Adipose tissue (tissue), 3 donors: ENCODE measurements around the gene VIT. TPM values are rescaled to one million over a fixed set of nuclear protein-coding genes. Genes with fewer than 3 reads are reported as not detected.

Experiments
- H3K27ac ChIP-seq: one replicate; pipeline ENCODE4 v1.5.1; 2013; ENCODE audit warnings: low read depth, low read length
- WGBS, 3 donors: extraction: QIAGEN DNeasy Blood & Tissue Kit; methylation state at CpG; one replicate each; pipeline ENCODE4 v1.1.7; 2013; 5-methylcytosine and 5-hydroxymethylcytosine counted together
- polyA plus RNA-seq, 3 donors: library from polyadenylated mRNA; stranded (reverse); fragments of 200-250 nt; gene quantifications; one replicate each; pipeline ENCODE4 v1.2.3, GENCODE V29; 2013
- donor health status: healthy with polysubstance abuse.
- donor health status: Bipolar disorder and iron deficiency.
- donor health status: healthy.

VIT gene
- polyA plus RNA-seq, 3 donors: 1.2 to 23.6 (median 10.2) TPM

DNA sequence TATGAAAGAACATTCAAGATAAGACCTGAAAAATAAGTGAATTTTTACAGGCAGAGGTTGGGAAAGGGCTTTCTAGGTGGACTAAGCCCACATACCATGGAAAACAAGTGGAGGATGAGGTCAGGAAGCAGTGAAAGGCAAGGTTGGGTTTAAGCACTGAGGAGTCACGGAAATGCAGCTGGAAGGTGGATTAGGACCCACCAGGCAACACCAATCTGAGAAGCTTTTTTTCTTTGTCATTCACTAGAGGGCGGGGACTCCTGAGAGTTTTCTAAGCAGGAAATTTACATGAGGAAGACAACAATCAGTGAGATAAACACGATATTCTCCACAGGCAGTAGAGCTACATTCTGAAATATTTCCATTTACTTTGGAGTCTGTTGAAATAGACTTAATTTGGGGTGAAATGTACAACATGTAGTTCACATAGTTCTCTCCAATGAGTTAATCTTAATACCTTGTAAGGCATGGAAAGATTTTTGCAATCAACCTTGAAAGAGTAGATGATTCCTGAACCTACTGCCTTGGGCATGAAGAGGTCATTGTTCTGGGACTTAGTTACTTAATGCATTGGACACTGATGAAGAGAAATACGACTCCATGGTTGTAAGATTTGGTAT is 40.7 kb downstream of the VIT start:
- 66 to 85% (median 84%) methylated on average over 4 of the region's 4 CpGs for WGBS, 3 donors
- H3K27ac ChIP-seq: no peak overlapping the region

DNA sequence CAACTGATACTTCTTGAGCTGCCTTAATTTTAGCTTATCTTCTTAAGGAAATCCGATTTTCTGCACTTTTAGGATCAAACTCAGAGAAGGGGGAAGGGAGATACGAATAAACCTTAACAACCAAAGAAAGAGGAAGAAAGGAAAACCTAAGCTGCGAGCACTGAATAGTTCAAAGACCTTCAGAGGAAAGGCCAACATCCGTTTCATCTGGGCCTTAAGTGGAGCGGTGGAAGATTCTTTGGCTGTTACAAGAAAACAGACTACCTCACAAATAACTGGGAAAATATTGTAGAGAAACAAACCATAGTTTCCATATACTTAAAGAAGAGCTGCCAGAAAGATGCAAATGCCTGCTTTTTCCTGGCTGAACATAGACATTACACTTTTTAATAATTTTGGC is 43.6 kb downstream of the VIT start:
- WGBS, 3 donors: 34 to 64% (median 41%) methylated on average over 5 of the region's 5 CpGs
- H3K27ac ChIP-seq: no peak overlapping the region

DNA sequence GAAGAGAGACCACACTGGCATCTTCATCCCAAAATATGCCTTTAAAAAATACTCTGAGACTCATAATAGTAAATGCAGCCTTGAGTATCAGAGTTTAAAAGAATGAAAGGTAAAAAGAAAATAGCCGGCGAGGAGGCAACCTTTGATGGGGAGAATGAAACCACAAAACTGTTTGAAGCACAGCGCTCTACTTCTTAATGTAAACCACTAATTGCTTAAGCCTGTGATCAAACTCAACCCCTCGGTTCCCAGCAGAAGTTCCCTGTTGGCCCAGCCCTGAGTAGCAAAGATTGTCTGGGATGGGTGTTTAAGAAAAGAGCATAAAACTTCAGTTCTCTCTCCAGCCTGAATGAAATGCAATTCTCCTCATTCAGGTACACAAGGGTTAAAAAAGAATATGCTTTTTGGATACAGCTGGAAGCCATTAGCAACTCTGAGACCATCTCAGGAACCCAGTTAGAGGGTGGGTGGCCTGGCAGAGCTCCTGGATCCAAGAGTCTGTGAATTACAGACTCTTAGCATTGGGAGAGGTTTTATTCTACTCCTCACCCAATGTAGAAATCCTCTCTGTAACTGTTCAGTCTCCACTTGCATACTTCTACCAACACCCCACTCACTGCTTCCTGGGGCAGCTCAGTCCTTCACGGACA is 44.8 kb downstream of the VIT start:
- 40 to 57% (median 49%) methylated on average over 5 of the region's 5 CpGs for WGBS, 3 donors
- H3K27ac ChIP-seq: no peak overlapping the region

DNA sequence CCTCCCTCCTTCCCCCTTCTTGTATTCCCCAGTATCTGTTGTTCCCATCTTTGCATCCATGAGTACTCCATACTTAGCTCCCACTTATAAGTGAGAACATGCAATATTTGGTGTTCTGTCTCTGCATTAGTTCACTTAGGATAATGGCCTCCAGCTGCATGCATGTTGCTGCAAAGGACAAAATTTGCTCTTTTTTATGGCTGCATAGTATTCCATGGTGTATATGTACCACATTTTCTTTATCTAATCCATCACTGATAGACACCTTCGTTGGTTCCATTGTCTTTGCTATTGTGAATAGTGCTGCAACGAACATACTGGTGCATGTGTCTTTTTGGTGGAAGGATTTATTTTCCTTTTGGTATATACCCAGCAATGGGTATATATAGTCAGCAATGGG is 47.4 kb downstream of the VIT start:
- WGBS, 3 donors: 68 to 87% (median 83%) methylated on average over 2 of the region's 2 CpGs
- no peak overlapping the region for H3K27ac ChIP-seq

DNA sequence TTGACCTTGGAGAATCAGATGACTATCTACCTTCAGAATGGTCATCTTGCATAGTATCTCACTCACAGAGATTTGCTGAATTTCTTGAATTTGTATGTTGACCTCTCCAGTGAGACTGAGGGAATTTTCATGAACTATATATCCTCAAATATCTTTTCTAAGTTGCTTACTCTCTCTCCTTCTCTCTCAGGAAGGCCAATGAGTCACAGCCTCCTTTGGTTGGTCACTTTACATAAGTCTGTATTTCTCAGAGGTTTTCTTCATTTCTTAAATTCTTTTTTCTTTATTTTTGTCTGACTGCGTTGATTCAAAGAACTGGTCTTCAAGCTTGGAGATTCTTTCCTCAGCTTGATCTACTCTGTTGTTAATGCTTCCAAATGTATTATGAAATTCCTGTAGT is 51.7 kb downstream of the VIT start:
- H3K27ac ChIP-seq: no peak overlapping the region
- WGBS, 3 donors: 73 to 98% (median 94%) methylated on average over 1 of the region's 1 CpG

DNA sequence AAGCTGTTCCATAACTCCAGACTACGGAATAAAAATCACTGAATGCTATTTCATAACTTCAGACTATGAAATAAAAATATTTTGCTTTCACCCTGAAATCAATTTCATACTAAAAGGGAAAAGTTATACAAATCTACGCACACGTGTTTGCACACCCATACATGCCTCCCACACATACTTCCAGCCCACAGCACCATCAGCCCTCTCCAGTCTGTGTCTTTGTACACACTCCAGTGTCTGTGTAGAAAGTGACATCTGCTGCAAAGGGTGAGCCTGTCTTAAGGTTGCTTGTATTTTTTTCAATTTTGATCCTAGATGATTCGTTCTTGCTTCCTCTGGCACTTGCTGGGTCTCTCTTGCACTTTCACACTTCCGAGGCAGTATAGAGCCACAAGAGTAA is 53.6 kb downstream of the VIT start:
- no peak overlapping the region for H3K27ac ChIP-seq
- WGBS, 3 donors: 67 to 90% (median 89%) methylated on average over 5 of the region's 5 CpGs

DNA sequence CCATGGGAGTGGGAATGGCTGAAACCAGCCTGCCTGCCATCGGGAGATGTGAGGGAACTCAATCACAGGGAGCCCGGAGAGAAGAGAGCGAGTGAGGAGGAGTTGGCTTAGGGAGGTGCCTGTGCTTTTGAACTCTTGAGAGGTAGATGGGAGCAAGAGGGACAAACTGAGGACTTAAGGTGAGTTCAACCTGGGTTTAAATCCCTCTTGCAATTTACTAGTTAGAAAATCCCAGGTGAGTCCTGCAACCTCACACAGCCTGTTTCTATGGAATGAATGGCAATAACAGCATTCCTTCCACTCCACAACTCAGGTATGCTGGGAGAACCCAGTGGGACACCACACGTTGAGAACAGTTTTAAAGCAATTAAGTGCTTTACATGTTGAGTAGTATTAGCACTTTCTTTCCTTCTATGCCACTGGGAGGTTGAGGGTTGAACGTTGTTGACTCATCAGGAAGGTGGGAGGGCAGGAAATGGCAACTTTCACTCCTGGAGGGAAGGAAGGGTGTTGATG is 57.3 kb downstream of the VIT start:
- 41 to 62% (median 61%) methylated on average over 5 of the region's 5 CpGs for WGBS, 3 donors
- no peak overlapping the region for H3K27ac ChIP-seq

DNA sequence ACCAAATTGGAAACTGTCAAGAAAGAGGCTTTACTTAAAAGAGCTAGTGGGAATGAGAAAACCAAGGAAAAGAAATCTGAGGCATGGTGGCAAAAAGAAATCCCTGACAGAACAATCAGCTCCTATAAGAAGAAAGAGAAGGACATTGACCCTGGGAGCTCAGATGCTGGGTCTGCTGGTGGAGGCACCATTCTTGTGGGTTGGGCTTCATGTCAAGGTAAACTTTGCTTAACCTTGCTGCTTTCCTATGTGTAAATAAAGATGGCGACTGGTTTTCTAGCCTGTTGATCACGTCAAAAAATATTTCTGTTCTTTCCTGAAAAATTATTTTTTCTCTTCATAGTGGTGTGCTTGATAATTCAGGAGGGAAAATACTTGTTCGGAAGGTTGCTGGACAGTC is 58.1 kb downstream of the VIT start:
- WGBS, 3 donors: 44 to 93% (median 91%) methylated on average over 3 of the region's 3 CpGs
- no peak overlapping the region for H3K27ac ChIP-seq

DNA sequence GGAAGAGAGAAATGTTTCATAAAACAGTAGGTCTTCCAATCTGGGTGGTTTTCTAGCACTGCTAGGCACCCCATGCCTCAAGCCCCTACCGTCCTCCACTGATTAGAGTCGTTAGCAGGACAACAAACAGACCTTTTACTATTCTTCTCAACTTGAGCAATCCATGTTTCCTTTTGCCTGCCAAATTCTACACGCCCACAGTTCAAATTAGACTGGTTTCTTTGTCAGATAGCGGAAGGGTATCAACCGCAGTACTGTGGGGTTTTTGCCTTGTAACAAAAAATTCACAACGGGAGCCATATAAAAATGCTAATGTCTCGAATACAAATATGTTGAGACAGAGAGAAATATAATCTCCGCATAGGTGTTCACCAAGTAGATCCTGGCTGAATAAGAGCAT is 59.9 kb downstream of the VIT start:
- H3K27ac ChIP-seq: no peak overlapping the region
- WGBS, 3 donors: 81 to 91% (median 88%) methylated on average over 8 of the region's 8 CpGs

DNA sequence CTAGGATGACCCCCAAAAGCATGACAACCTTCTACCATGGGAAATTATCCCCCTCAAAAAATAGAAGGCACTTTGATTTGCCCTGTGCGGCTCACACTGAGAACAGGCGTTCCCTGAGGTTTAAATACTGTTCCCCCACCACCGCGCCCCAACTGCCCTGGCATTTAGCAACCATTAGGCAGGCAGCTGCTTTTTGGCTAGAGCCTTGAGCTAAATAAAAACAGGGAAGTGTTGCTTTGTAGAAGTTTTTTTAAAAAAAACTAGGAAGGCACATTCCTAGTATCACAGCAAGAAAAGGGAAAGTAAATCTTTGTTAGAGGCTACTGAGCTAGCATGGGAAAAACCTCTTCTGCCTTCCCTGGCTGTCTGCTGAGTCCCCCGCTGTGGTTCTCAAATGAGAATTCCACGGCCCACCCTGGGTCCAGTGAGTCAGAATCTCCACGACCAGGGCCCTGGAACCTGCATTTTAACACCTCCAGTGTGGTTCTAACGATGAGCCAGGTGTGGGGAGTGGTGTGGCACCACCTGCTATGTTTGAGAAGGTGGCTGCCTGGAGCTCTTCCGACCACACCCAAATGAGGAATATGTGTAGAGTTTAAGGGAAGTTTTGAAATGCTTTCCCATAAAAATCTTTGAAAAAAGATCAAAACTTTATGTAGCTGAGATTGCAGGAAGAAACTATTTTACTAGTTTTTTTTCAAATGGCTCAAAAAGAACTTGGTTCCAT is 66.4 kb downstream of the VIT start:
- no peak overlapping the region for H3K27ac ChIP-seq
- 69 to 81% (median 70%) methylated on average over 9 of the region's 9 CpGs for WGBS, 3 donors

DNA sequence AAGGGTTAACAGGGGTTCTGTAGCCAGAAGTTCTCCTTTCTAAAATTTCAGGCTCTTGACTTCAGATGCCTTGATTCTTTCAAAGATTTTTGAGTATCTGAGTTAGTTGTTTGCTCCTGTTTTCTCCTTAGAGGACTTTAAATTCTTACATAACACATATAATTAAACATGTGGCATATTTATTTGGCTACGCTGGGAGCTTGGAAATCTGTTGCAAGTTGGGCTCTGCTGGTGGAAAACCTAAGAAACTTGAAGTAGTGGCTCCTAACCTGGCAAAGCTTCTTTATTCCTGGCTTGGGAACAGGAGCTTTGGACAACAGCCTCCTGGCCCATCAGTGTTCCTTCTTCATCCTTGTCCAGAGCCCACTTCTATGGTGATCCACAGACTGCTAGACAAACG is 72.6 kb downstream of the VIT start:
- no peak overlapping the region for H3K27ac ChIP-seq
- 58 to 79% (median 71%) methylated on average over 2 of the region's 2 CpGs for WGBS, 3 donors

DNA sequence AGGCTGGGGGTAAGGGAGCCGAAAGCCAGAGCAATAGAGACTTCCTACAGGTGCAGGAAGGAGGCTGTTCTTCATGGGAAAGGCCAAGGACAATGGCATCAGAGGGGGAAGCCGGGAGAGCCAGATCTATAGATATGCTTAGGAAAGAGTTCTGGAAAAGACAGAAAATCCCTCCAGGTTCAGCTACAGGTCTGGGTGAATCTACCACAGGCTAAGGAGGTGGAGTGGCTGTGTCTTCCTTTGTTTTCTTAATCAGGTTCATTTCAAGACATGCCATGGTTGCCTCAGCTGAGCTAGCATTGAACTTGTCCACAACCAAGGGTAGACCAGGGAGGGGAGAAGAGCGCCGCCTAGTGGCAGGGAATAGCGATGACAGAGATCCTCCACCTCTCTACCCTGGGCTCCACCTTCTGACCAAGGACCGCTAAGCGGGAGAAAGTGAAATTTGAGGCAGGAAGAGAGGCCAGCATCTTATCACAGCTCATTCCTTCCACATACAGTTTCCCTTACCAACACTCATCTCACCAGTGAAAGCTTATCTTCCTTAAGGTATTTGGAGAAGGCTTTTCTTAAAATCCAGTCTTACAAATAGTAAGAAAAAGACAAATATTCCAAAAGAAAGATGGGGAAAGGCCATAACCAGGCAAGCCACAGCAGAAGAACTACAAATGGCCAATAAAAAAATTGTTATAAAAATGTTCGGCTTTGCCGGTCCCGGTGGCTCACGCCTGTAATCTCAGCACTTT is 74.2 kb downstream of the VIT start:
- no peak overlapping the region for H3K27ac ChIP-seq
- 61 to 68% (median 68%) methylated on average over 11 of the region's 11 CpGs for WGBS, 3 donors

DNA sequence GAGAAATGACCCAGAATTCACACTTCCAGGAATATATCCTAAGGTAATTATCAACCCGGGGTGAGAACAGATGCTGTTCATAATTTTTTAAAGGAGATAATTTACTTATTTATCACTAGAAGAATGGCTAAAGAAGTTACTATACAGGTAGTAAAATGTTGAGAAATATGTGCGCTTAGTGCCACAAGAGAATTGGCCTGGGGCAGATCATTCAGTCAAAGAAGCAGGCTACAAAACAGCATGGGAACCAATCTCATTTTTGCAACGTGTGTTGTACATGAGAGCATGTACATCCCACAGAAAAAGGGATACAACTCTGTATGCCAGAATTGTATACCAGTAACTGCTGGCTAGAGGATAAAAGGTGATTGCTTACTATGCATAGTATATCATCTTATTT is 75.2 kb downstream of the VIT start:
- H3K27ac ChIP-seq: no peak overlapping the region
- WGBS, 3 donors: 69 to 85% (median 76%) methylated on average over 3 of the region's 3 CpGs

DNA sequence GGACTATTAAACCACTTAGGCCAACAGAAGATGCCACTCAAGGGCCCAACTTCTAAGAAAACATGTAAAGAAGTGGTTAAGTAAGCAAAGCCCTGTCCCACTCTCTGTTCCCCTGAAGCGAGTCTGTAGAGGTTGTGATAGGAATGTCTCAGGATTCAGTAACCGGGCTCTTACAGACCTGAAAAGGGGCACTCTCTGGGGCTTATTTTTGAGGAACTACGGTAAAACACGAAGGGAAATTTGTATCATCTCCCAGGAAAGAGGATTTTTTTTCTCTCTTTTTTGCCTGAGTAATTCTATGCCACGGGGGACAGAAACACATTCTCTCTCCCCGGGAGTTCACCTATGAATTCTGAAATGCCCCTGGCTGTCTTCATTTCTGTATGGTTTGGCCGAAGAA is 77.4 kb downstream of the VIT start:
- WGBS, 3 donors: 74 to 84% (median 83%) methylated on average over 7 of the region's 7 CpGs
- H3K27ac ChIP-seq: no peak overlapping the region

DNA sequence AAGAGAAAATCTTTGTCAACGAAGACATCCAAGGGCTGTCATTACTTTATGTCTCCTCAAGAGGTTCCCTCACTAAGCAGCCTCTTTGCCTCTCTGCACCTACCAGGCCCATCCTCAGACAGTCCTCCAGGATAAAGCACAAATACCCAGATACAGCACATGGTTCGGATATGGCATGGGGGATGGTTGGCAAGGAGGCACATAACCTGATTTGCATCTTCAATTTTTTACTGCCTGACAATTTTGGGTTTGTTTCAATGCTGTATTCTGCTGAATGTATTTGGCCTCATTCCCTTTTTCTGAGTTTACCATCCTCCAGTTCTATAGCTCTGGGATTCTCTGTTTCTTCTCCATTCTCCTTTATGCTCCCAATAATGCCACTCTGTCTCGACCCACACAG is 78.8 kb downstream of the VIT start:
- 72 to 91% (median 83%) methylated on average over 3 of the region's 3 CpGs for WGBS, 3 donors
- no peak overlapping the region for H3K27ac ChIP-seq

DNA sequence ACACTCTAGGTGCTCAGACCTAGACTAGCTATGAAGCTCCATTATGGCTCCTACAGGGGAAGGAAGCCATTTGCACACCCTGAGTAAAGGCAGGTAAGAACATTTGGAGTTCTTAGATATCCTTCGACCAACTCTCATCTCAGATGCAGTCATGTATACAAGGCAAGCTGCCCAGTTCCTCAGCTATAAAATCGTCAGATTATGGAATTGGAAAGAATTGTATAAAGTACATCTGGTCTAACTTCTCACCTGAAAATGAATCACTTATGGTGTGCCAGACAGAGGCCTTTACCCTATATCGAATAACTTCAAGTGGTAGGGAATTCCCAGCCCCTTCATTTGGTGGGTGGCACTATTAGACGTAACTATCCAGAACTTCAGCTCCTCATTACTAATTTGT is 79.3 kb downstream of the VIT start:
- H3K27ac ChIP-seq: no peak overlapping the region
- 79 to 87% (median 81%) methylated on average over 4 of the region's 4 CpGs for WGBS, 3 donors

DNA sequence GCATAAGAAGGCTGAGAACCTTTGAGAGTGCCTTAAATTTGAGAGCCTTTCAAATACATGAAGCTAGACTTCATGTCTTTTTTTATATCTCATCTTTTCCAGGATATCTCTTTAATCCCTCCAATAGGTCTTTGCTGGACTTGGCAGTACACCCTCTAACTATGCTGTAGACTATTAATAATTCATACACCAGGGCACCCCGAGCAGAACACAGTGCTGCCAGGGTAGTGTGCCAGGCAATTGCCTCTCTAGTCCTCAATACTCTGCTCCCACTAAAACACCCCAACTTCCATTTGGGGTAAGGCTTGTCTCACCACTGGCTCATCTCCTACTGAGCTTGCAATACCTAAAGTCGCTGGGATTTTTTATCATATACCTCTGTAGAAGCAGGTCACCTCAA is 80.8 kb downstream of the VIT start:
- no peak overlapping the region for H3K27ac ChIP-seq
- WGBS, 3 donors: 43 to 85% (median 77%) methylated on average over 2 of the region's 2 CpGs

DNA sequence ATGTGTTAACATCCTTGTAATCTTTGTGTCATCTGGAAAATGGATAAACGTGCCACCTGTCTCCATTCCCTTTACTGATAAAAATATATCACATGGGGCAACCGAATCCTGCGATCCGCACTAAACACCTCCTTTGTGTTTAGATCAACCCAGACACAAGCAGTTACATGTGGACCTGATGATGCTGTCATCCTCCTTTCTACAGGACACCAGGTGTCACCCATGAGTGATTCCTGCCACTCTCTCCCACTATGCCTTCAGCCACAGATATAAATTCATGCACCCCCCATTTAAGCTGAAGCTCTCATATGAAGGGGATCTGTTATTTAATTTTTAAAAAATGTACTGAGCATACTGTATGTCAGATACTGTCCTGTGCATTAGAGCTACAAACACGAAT is 81.3 kb downstream of the VIT start:
- no peak overlapping the region for H3K27ac ChIP-seq
- WGBS, 3 donors: 51 to 86% (median 84%) methylated on average over 5 of the region's 5 CpGs

DNA sequence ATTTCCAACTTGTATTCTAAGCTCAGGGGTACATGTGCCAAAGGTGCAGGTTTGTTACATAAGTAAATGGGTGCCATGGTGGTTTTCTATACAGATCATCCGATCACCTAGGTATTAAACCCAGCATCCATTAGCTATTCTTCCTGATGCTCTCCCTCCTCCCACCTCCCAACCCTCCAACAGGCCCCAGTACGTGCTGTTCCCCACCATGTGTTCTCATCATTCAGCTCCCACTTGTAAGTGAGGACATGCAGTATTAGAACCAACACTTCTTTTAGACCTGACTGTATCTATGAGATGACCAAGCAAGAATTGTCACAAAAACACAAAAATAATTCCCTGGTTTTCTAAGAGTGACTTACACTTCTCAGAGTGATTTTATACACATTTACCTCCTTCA is 83.0 kb downstream of the VIT start:
- 85 to 94% (median 93%) methylated on average over 2 of the region's 2 CpGs for WGBS, 3 donors
- no peak overlapping the region for H3K27ac ChIP-seq
